Peyer's patch (tissue), 4 donors: ENCODE results near the gene BANP.
"Not testable (repeated sequence)": the region's sequence is repeated elsewhere in the genome, so short reads cannot be mapped to it uniquely, and the experiment has no call there.

Experiments used
- POLR2A ChIP-seq, 2 donors: fragments of 450-650 bp; IDR thresholded peaks; one replicate each; pipeline ENCODE4 v1.5.1; 2017; ENCODE audit warnings: antibody characterized with exemption in 2 of 2, mild to moderate bottlenecking in 2 of 2, moderate library complexity in 2 of 2
- TF ChIP-seq, protein P1 (sequence below), 6 experiments: fragments of 450-650 bp in 4 of 6; fragments of 200-600 bp in 2 of 6; sonication (generic) in 1 of 6; IDR thresholded peaks; one replicate each; pipeline ENCODE4 v1.5.1; 2017 to 2019; ENCODE audit warnings: antibody characterized with exemption in 6 of 6, mild to moderate bottlenecking in 3 of 6, moderate library complexity in 1 of 6

DNA sequence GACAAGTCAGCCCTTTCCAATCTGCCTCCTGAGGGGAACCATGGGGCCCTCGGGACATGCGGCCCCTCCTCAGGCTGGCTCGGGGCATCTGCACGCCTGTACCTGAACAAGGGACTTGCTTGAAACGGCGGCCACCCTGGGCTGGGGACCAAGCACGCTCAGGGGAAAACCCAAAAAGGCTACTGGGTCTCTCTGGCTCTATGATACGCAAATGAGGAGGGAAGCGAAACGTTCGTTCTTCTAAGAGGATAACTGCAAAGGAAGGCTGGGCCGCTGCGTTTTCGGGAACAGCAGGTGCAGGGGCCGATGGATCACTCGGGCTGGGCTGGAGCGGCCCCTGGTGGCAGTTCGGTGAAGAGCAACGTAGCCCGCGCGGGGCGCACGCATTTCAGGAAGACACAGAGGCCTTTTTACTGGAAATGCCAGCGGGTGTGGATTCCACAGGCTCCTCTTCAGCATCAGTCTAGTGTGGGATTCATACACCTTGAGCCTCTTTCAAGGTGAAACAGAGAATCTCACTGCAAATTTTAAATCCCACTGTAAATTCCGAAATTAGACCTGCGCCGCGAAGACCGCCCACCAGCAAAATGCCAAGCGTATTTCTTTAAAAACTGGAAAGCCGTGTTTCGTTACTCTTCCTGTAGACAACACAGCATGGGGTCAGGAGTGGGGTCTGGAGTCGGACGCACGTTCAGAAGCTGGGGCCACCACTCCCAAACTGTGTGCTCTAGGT is 41.9 kb upstream of the BANP start:
- TF ChIP-seq, protein P1, sequence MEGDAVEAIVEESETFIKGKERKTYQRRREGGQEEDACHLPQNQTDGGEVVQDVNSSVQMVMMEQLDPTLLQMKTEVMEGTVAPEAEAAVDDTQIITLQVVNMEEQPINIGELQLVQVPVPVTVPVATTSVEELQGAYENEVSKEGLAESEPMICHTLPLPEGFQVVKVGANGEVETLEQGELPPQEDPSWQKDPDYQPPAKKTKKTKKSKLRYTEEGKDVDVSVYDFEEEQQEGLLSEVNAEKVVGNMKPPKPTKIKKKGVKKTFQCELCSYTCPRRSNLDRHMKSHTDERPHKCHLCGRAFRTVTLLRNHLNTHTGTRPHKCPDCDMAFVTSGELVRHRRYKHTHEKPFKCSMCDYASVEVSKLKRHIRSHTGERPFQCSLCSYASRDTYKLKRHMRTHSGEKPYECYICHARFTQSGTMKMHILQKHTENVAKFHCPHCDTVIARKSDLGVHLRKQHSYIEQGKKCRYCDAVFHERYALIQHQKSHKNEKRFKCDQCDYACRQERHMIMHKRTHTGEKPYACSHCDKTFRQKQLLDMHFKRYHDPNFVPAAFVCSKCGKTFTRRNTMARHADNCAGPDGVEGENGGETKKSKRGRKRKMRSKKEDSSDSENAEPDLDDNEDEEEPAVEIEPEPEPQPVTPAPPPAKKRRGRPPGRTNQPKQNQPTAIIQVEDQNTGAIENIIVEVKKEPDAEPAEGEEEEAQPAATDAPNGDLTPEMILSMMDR (IDR thresholded peaks at IDR 0.05) = peak; percentile 85 to 90 (median 86)
- TF ChIP-seq POLR2A (IDR thresholded peaks at IDR 0.05) = not testable (repeated sequence)
